SK-N-SH (cell line): Measurements from ENCODE around the gene TMEM243. TPM values are rescaled to one million over a fixed set of nuclear protein-coding genes. Genes with fewer than 3 reads are reported as not detected.

Experiments used
- CTCF ChIA-PET: fragments of 300-600, 350-600 bp; formaldehyde crosslinking; extraction: SDS; loops from one replicate; lab custom pipeline; 2021; lab: Yijun Ruan, JAX
- POLR2A ChIA-PET: fragments of 350-600 bp; sonication (Branson Sonifier 250); formaldehyde crosslinking; extraction: SDS; loops from one replicate; lab custom pipeline; 2020; ENCODE audit warnings: antibody characterized with exemption, inconsistent platforms; lab: Yijun Ruan, JAX
- DNase-seq: peaks from one replicate; pipeline ENCODE4 v3.0.0; 2012
- H2AFZ ChIP-seq: fragments of 200-600 bp; sonication (generic); 2 replicates; pipeline ENCODE4 v1.8.1; 2016; ENCODE audit warnings: antibody characterized with exemption, mild to moderate bottlenecking, low read depth
- H3F3A ChIP-seq: fragments of 200-600 bp; sonication (generic); replicated peaks from 2 replicates; pipeline ENCODE3; 2016; ENCODE audit warnings: antibody characterized with exemption, mild to moderate bottlenecking; ENCODE audit not compliant: insufficient read depth
- H3K27ac ChIP-seq, 2 experiments: fragments of 200-500 bp in 1 of 2; fragments of 200-600 bp in 1 of 2; sonication (Bioruptor generic) in 1 of 2; sonication (generic), shearing (Covaris generic) in 1 of 2; 2 replicates each; pipeline versions ENCODE4 v1.5.1 to v1.6.1; 2014 to 2016; ENCODE audit warnings: low read depth in 2 of 2, inconsistent platforms in 1 of 2, low read length in 1 of 2, mild to moderate bottlenecking in 1 of 2, mixed read lengths in 1 of 2
- H3K27me3 ChIP-seq: fragments of 200-600 bp; sonication (generic), shearing (Covaris generic); 2 replicates; pipeline ENCODE4 v1.6.1; 2016; ENCODE audit warnings: mixed run types; ENCODE audit not compliant: insufficient read depth
- H3K36me3 ChIP-seq, 2 experiments: fragments of 200-500 bp in 1 of 2; fragments of 200-600 bp in 1 of 2; sonication (Bioruptor generic) in 1 of 2; sonication (generic) in 1 of 2; replicated peaks in 1 of 2; 2 replicates each; pipeline versions ENCODE3 to v1.5.1; 2014 to 2016; ENCODE audit warnings: low read length in 1 of 2, mild to moderate bottlenecking in 1 of 2; ENCODE audit not compliant: insufficient read depth in 2 of 2, control insufficient read depth in 1 of 2
- H3K4me1 ChIP-seq, 2 experiments: fragments of 200-500 bp in 1 of 2; fragments of 200-600 bp in 1 of 2; sonication (Bioruptor generic) in 1 of 2; sonication (generic), shearing (Covaris generic) in 1 of 2; 2 replicates each; pipeline versions ENCODE4 v1.5.1 to v1.6.1; 2014 to 2016; ENCODE audit warnings: low read depth in 1 of 2, low read length in 1 of 2, mixed run types in 1 of 2; ENCODE audit not compliant: insufficient read depth in 2 of 2, control insufficient read depth in 1 of 2
- H3K4me2 ChIP-seq: fragments of 200-600 bp; sonication (generic), shearing (Covaris generic); 2 replicates; pipeline ENCODE4 v1.6.1; 2017; ENCODE audit warnings: mixed run types
- H3K4me3 ChIP-seq, 2 experiments: fragments of 200-500 bp in 1 of 2; fragments of 200-600 bp in 1 of 2; sonication (Bioruptor generic) in 1 of 2; sonication (generic), shearing (Covaris generic) in 1 of 2; 2 replicates each; pipeline versions ENCODE4 v1.5.1 to v1.8.1; 2014 to 2016; ENCODE audit warnings: low read depth in 2 of 2, inconsistent platforms in 1 of 2, low read length in 1 of 2, mild to moderate bottlenecking in 1 of 2, mixed read lengths in 1 of 2, moderate library complexity in 1 of 2
- H3K79me2 ChIP-seq: fragments of 200-600 bp; sonication (generic); 2 replicates; pipeline ENCODE4 v1.8.1; 2017; ENCODE audit warnings: mild to moderate bottlenecking; ENCODE audit not compliant: insufficient read depth
- H3K9ac ChIP-seq: fragments of 200-600 bp; sonication (generic); 2 replicates; pipeline ENCODE4 v1.6.1; 2017; ENCODE audit warnings: mixed run types
- H3K9me2 ChIP-seq: fragments of 200-600 bp; sonication (generic); 2 replicates; pipeline ENCODE4 v1.6.1; 2017; ENCODE audit warnings: mixed run types
- H3K9me3 ChIP-seq: fragments of 200-600 bp; sonication (generic); 2 replicates; pipeline ENCODE4 v1.6.1; 2017; ENCODE audit warnings: mixed run types, mild to moderate bottlenecking, moderate library complexity
- H4K20me1 ChIP-seq: fragments of 200-600 bp; sonication (generic); 2 replicates; pipeline ENCODE4 v1.6.1; 2017; ENCODE audit warnings: mild to moderate bottlenecking, mixed run types; ENCODE audit not compliant: insufficient read depth
- FOXJ3 ChIP-seq: sonication (generic); formaldehyde crosslinking; IDR thresholded peaks from 2 replicates; pipeline ENCODE4 v1.5.1; 2020; ENCODE audit warnings: mild to moderate bottlenecking, missing genetic modification reagents
- FOXM1 ChIP-seq: IDR thresholded peaks from 2 replicates; pipeline ENCODE4 v1.4.0; 2012; ENCODE audit warnings: low read depth, mild to moderate bottlenecking
- GATA2 ChIP-seq: sonication (generic); formaldehyde crosslinking; IDR thresholded peaks from 2 replicates; pipeline ENCODE4 v1.5.0; 2020; ENCODE audit warnings: mild to moderate bottlenecking, missing genetic modification reagents
- JUND ChIP-seq: IDR thresholded peaks from 2 replicates; pipeline ENCODE4 v1.4.0; 2012
- POLR2AphosphoS5 ChIP-seq: IDR thresholded peaks from 2 replicates; pipeline ENCODE4 v1.6.1; 2012; ENCODE audit warnings: low read depth, low read length
- RCOR1 ChIP-seq: fragments of 150-350 bp; IDR thresholded peaks from 2 replicates; pipeline ENCODE4 v1.6.1; 2017; ENCODE audit warnings: antibody characterized with exemption, low read length
- RXRA ChIP-seq: IDR thresholded peaks from 2 replicates; pipeline ENCODE4 v1.4.0; 2012; ENCODE audit warnings: low read depth, mild to moderate bottlenecking, borderline replicate concordance
- SIN3A ChIP-seq: IDR thresholded peaks from 2 replicates; pipeline ENCODE4 v1.6.1; 2012; ENCODE audit warnings: low read depth, mild to moderate bottlenecking, low read length, moderate library complexity, borderline replicate concordance
- WGBS: methylation state at CpG from one replicate; pipeline ENCODE4 v1.1.6; 2017; ENCODE audit warnings: low lambda C conversion rate; 5-methylcytosine and 5-hydroxymethylcytosine counted together
- polyA plus RNA-seq, 3 experiments: library from polyadenylated mRNA; depleted of rRNA; stranded (reverse); fragments of >200 nt; gene quantifications; 2 replicates each; pipeline ENCODE4 v1.2.3, GENCODE V29; 2012
- TF ChIP-seq, protein P1 (sequence below): IDR thresholded peaks from 2 replicates; pipeline ENCODE4 v1.4.0; 2012; ENCODE audit warnings: low read depth, borderline replicate concordance
- TF ChIP-seq, protein P2 (sequence below): IDR thresholded peaks from 2 replicates; pipeline ENCODE4 v1.4.0; 2012; ENCODE audit warnings: low read depth, borderline replicate concordance
- TF ChIP-seq, protein P3 (sequence below): IDR thresholded peaks from 2 replicates; pipeline ENCODE4 v1.4.0; 2012; ENCODE audit warnings: low read depth

The TMEM243 gene
- polyA plus RNA-seq, 1 of the 3 experiments (the other 2 are of a cell fraction), result 31.1 TPM

DNA sequence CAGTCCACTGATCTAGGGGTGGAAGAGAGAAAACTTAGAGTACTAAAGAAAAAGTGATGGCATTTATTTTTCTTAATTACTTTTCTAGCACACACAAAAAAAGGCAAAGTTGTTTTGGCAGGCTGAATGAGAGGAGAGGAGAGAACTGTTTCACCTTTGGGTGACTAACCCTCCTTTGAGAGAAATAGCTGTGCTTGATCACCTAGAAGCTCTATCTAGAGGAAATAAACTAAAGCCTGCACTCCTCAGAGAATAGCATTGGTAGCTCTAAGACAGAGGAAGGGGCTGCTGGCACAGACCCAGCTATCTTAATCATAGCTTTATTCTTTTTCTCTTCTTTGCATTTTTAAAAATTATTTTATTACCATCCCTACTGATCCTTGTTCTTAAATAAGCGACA, 6.3 kb downstream of the TMEM243 start:
- 89% methylated on average over 1 of the region's 1 CpG for WGBS
- H3K4me1 ChIP-seq, result peaks cover 0 to 12% of the 10 kb centered on the region in 2 experiments; a peak in 2 of 4 replicates
- no peaks in the 10 kb centered on the region for H3K9me2 ChIP-seq
- no peak overlapping the region for H3K27ac ChIP-seq
- H3K36me3 ChIP-seq, result peaks cover 0 to 30% of the 10 kb centered on the region in 2 experiments
- H3K27me3 ChIP-seq, result no peaks in the 10 kb centered on the region
- no peaks in the 10 kb centered on the region for H3F3A ChIP-seq
- H3K9me3 ChIP-seq, result no peaks in the 10 kb centered on the region
- DNase-seq, result no peak
- CTCF ChIA-PET, result interaction anchor here (0.9 to 1.6 kb wide), 5 partner anchors 14 to 153 kb away, joined by 3 to 5 read pairs (median 3); partner anchors contain the start of genes DMTF1 and ELAPOR2
- TF ChIP-seq GATA2 (CRISPR knock-in tag) (no peak), SIN3A (no peak), RXRA (no peak), POLR2AphosphoS5 (no peak), FOXJ3 (no peak)
- TF ChIP-seq, protein P1, sequence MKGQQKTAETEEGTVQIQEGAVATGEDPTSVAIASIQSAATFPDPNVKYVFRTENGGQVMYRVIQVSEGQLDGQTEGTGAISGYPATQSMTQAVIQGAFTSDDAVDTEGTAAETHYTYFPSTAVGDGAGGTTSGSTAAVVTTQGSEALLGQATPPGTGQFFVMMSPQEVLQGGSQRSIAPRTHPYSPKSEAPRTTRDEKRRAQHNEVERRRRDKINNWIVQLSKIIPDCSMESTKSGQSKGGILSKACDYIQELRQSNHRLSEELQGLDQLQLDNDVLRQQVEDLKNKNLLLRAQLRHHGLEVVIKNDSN, result no peak
- TF ChIP-seq, protein P2, sequence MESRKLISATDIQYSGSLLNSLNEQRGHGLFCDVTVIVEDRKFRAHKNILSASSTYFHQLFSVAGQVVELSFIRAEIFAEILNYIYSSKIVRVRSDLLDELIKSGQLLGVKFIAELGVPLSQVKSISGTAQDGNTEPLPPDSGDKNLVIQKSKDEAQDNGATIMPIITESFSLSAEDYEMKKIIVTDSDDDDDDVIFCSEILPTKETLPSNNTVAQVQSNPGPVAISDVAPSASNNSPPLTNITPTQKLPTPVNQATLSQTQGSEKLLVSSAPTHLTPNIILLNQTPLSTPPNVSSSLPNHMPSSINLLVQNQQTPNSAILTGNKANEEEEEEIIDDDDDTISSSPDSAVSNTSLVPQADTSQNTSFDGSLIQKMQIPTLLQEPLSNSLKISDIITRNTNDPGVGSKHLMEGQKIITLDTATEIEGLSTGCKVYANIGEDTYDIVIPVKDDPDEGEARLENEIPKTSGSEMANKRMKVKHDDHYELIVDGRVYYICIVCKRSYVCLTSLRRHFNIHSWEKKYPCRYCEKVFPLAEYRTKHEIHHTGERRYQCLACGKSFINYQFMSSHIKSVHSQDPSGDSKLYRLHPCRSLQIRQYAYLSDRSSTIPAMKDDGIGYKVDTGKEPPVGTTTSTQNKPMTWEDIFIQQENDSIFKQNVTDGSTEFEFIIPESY, result no peak
- H3K4me3 ChIP-seq, result no peak overlapping the region
- peaks cover 63% of the 10 kb centered on the region for H3K79me2 ChIP-seq
- POLR2A ChIA-PET, result interaction anchor here (0.9 to 1.6 kb wide), 2 partner anchors 9 to 61 kb away, joined by 3 to 8 read pairs; partner anchors contain the start of gene DMTF1
- H3K9ac ChIP-seq, result no peak overlapping the region
- no peaks in the 10 kb centered on the region; the same call in 1 of the 2 replicates for H4K20me1 ChIP-seq
- no peak overlapping the region for H3K4me2 ChIP-seq
- H2AFZ ChIP-seq, result no peak overlapping the region

DNA sequence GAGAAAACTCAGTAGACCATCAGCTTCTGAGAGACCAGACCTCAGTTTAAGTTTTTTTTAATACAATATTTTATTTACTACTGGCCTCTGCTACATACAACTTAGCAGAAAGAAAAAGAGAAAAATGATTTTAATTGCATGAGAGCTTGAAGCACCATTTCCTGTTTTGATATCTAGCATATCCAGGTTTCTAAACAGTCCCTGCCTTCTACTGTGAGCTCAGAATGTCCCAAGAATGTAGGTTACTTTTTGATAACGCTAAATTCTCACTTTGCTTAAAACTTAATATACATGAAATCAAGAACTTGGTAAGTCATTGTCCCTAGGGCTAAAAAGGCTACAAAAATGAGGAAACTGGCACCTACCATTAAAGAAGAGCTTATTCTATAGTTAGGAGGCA, 7.0 kb downstream of the TMEM243 start:
- TF ChIP-seq, protein P3, sequence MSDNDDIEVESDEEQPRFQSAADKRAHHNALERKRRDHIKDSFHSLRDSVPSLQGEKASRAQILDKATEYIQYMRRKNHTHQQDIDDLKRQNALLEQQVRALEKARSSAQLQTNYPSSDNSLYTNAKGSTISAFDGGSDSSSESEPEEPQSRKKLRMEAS, result no peak
- TF ChIP-seq SIN3A (no peak), FOXM1 (no peak), JUND (no peak), RCOR1 (no peak)
- Histone ChIP-seq H3K27me3 (no peaks in the 10 kb centered on the region), H2AFZ (no peak overlapping the region), H3K79me2 (peaks cover 69% of the 10 kb centered on the region), H3K4me1 (peaks cover 0 to 6% of the 10 kb centered on the region in 2 experiments; a peak in 2 of 4 replicates), H3K36me3 (peaks cover 0 to 23% of the 10 kb centered on the region in 2 experiments), H3K4me3 (no peak overlapping the region), H3K4me2 (no peak overlapping the region), H3K27ac (no peak overlapping the region), H3K9ac (no peak overlapping the region), H4K20me1 (no peaks in the 10 kb centered on the region; the same call in 1 of the 2 replicates), H3K9me2 (no peaks in the 10 kb centered on the region), H3K9me3 (no peaks in the 10 kb centered on the region), H3F3A (peaks cover 3% of the 10 kb centered on the region)
- 97% methylated on average over 1 of the region's 1 CpG for WGBS
- no peak for DNase-seq
- ChIA-PET POLR2A (no interaction called here), CTCF (interaction anchor here (0.9 to 1.4 kb wide), 4 partner anchors 19 to 153 kb away, joined by 3 to 4 read pairs (median 3); partner anchors contain the start of genes DMTF1 and ELAPOR2)
